ENCODE measurements around the gene ANO7.

ANO7 gene

GRCh38 chr2:241159116-241159515 lies 29.4 kb upstream of the ANO7 start:
- DNase-seq = no peak

GRCh38 chr2:241160318-241160717 lies 28.2 kb upstream of the ANO7 start:
- no peak for DNase-seq

GRCh38 chr2:241161646-241162281 lies 26.7 kb upstream of the ANO7 start:
- no peak for DNase-seq

GRCh38 chr2:241163601-241164118 lies 24.8 kb upstream of the ANO7 start:
- DNase-seq = no peak

- no peak for DNase-seq
These were observed 20.1 kb upstream of the ANO7 start for GRCh38 chr2:241168366-241168765.

GRCh38 chr2:241173557-241173956 lies 14.9 kb upstream of the ANO7 start:
- DNase-seq = no peak

- no peak for DNase-seq
These were observed 10.7 kb upstream of the ANO7 start for GRCh38 chr2:241177526-241178334.

- DNase-seq = no peak
These were observed 9.5 kb upstream of the ANO7 start for GRCh38 chr2:241178961-241179360.

- DNase-seq = no peak
These were observed 8.6 kb upstream of the ANO7 start for GRCh38 chr2:241179899-241180298.

- no peak for DNase-seq
These were observed 8.0 kb upstream of the ANO7 start for GRCh38 chr2:241180495-241180894.

- no peak for DNase-seq
These were observed 6.4 kb upstream of the ANO7 start for GRCh38 chr2:241182126-241182525.

- no peak for DNase-seq
These were observed 5.8 kb upstream of the ANO7 start for GRCh38 chr2:241182531-241183133.

GRCh38 chr2:241183221-241183620 lies 5.3 kb upstream of the ANO7 start:
- DNase-seq = no peak

- no peak for DNase-seq
These were observed 3.6 kb upstream of the ANO7 start for GRCh38 chr2:241184901-241185300.

- no peak for DNase-seq
These were observed 2.5 kb upstream of the ANO7 start for GRCh38 chr2:241185961-241186360.

- no peak for DNase-seq
These were observed 1.2 kb upstream of the ANO7 start for GRCh38 chr2:241187101-241187917.

GRCh38 chr2:241187918-241188234 lies 601 bp upstream of the ANO7 start:
- no peak for DNase-seq

GRCh38 chr2:241189093-241189855 lies 797 bp downstream of the ANO7 start:
- DNase-seq = no peak

GRCh38 chr2:241189856-241190201 lies 1.4 kb downstream of the ANO7 start:
- no peak for DNase-seq

GRCh38 chr2:241190291-241190981 lies 2.0 kb downstream of the ANO7 start:
- DNase-seq = no peak

- no peak for DNase-seq
These were observed 2.6 kb downstream of the ANO7 start for GRCh38 chr2:241191081-241191480.

GRCh38 chr2:241193271-241193670 lies 4.8 kb downstream of the ANO7 start:
- no peak for DNase-seq

All from NCI-H1417 (cell line).